Ramos (cell line): ENCODE measurements around the gene WNT7B.

Source experiments
- in situ Hi-C: fragments of 300-500 bp; cut with MboI; formaldehyde crosslinking; loops from one replicate; pipeline ENCODE4 v1.14.3; 2022; ENCODE audit warnings: low sequenced_read_pairs; ENCODE audit not compliant: unreplicated experiment

WNT7B gene

DNA sequence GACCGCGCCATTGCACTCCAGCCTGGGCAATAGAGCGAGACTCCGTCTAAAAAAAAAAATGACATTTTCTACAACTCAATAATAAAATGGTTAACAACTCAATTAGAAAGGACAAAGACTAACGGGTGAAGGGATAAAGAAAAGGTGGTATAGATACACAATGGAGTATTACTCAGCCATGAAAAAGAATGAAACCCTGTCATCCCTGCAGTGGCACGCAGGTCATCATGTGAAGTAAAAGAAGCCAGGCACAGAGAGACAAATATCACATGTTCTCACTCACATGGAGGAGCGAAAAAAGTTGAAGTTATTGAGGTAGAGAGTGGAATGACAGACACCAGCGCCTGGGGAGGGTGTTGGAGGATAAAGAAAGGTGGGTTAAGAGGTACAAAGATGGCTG lies 39.0 kb downstream of the WNT7B start:
- in situ Hi-C loops, result no loop called here

- in situ Hi-C loops, result no loop called here
Measured at GRCh38 chr22:45935573-45935972, 41.4 kb downstream of the WNT7B start.

- in situ Hi-C loops, result no loop called here
Measured at GRCh38 chr22:45934659-45935341, 42.2 kb downstream of the WNT7B start.

DNA sequence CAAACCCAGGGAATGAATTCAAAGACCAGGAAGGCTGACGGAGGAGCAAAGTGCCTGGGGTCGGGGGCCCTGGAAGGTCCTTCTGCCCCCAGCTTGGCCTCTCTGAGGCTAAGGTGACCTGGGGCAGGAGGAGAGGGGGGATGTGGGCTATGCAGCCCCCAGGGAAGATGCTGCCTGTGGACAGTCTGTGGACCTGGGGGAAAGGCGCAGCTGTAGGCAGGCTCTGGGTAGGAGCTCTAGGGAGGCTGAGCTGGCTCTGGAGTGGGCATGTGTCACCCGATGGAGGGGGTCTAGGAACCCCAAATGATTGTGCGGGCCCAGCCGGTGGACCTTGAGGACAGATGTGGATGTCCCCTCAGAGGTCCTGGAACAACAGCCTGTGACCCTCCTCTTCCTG lies 42.8 kb downstream of the WNT7B start:
- in situ Hi-C loops, result no loop called here

- in situ Hi-C loops, result no loop called here
Measured at GRCh38 chr22:45933506-45934167, 43.3 kb downstream of the WNT7B start.

DNA sequence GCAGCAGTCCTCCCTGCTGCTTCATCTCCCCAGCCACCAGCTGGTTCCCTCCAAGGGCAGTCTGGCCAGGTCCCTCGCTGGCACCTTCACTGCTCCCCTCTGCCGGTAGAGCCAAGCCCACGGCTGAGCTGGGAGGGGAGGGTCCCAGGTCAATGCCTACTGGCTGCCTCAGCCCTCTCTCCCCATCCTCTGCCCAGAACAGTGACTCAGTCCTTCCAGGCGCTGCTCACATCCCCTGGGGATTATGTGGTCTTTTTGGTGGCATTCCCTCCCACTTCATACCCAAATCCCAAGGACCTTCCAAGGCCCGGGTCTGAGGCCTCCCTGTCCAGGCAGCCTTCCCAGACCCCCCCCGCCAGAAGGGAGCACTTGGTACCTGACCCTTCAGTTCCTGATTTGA lies 44.9 kb downstream of the WNT7B start:
- in situ Hi-C loops, result no loop called here

GRCh38 chr22:45931042-45931441 lies 45.9 kb downstream of the WNT7B start:
- in situ Hi-C loops, result no loop called here

GRCh38 chr22:45930324-45930723 lies 46.6 kb downstream of the WNT7B start:
- in situ Hi-C loops, result no loop called here

- in situ Hi-C loops, result no loop called here
Measured at GRCh38 chr22:45929649-45930048, 47.3 kb downstream of the WNT7B start.

DNA sequence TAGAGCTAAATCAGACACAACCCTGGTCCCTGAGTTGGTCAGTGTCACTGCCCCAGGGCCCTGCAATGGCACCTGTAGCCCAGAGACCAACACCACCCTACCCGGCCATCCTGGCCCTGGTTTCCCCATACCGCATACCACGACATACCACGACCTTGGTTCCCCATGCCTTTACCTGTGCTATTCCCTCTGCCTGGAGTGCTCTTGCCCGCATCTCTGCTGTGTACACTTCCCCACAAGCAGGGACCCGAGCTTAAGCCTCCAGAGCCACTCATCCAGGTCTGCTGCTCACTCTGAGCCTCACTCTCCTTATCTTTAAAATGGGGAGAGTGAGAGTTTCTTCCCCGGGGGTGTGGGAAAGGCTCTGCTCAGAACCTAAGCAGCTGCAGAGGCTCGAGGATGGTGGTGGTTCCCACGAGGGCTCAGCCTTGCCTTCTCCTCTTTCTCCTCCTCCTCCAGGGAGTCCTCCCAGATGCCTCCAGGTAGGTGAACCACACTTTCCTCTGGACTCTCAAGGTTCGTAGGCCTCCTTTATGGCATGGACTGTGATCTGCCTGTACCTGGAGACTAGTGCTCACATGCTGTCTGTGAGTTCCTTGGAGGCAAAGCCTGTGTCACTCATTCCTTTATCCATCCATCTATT lies 48.1 kb downstream of the WNT7B start:
- in situ Hi-C loops, result no loop called here

GRCh38 chr22:45927059-45927458 lies 49.9 kb downstream of the WNT7B start:
- in situ Hi-C loops, result no loop called here

DNA sequence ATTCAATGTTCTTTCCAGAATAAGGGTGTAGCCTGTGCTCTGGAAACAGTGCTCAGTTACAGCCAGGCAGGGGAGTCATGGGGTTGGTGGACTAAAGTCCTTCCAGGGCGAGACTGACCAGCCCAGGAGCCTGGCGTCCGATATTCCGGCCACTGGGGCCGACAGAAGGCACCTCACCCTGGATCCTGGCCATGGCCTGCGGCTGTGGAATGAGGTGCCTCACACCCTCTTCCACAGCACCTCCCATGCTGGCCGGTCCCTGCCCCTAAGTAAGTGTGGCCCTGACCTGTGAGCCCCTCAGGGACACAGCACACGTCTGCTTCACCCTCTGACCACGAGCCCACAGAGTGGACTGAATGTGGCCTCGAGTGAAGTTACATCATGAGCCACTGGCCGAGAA lies 50.5 kb downstream of the WNT7B start:
- in situ Hi-C loops, result no loop called here

DNA sequence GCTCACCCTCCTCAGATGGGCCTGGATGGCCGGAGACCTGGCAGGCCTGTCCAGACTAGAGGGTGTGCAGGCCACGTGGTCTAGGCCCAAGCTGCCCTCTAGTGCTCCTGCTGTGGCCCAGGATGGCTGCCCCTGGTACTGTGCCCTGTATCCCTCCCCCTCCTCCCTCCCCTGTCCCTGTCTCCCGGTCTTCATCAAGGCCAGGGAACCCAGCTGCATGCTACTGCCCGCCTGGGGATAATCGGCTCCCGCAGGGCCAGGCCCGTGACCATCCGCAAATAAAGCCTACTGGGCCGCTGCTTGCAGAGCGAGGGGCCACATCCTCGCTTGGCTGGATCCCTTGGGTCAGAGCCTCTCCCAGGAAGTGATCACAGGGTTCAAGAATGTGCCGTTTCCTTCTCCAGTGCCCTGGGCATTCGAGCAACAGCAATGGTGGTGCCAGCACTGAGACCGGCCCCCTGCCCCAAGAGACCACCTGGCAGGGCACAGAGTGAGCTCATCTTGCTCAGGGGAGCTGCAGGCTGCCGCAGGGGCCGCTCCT lies 51.1 kb downstream of the WNT7B start:
- in situ Hi-C loops, result no loop called here

- in situ Hi-C loops, result no loop called here
Measured at GRCh38 chr22:45923835-45924234, 53.1 kb downstream of the WNT7B start.

DNA sequence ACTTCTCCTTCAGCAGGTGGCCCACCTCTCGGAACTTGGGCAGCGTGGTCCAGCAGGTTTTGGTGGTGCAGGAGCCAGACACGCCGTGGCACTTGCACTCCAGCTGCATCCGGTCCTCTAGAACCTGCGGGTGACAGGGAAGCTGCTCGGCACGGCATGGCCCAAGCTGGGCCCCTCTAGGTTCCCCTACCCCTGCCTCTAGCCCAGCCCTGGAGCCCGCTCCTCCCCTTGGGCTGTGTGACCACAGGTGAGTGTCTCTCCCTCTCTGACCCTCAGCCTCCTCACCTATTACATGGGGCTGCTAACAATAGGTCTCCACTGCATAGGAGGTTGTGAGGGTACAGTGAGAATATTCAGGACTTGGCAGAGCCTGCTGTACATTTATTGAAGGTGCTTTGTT lies 53.8 kb downstream of the WNT7B start:
- in situ Hi-C loops, result no loop called here

GRCh38 chr22:45922661-45923060 lies 54.3 kb downstream of the WNT7B start:
- in situ Hi-C loops, result no loop called here

GRCh38 chr22:45922256-45922655 lies 54.7 kb downstream of the WNT7B start:
- in situ Hi-C loops, result no loop called here

DNA sequence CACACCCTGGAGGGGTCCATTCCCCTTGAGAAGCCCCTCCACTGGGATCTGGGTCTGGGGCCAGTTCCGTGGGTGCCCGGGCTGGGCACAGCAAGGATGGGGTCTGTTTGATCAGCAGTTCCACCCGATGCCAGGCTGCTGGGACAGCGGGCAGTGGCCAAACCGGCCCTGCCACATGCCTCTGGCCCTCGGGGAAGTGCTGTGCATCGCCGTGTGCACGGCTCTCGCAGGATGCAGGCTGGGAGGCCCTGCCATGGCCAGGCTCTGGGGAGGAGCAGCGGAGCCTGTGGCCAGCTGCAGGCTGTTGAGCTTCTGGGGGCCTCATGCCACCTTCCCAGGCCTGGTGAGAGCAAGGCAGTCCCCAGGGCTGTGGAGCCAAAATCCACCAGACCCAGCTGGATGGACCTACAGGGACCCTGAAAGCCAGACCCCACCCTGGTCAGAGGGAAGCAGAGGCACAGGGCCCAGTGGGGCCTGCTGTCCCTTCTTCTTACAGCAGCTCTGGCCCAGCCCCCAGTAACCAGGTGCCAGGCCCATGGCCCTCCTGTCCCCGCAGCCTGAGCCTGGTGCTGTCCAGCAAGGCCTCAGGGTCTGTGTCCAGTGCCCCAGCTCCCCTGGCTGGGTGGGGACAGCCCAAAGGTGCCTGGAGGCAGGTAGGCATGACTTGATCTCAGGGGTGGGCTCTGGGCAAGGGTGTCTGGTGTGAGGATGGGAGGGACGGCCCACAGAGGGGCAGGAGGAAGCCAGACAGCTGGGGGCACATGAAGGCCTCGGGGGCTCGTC lies 57.3 kb downstream of the WNT7B start:
- in situ Hi-C loops, result no loop called here

DNA sequence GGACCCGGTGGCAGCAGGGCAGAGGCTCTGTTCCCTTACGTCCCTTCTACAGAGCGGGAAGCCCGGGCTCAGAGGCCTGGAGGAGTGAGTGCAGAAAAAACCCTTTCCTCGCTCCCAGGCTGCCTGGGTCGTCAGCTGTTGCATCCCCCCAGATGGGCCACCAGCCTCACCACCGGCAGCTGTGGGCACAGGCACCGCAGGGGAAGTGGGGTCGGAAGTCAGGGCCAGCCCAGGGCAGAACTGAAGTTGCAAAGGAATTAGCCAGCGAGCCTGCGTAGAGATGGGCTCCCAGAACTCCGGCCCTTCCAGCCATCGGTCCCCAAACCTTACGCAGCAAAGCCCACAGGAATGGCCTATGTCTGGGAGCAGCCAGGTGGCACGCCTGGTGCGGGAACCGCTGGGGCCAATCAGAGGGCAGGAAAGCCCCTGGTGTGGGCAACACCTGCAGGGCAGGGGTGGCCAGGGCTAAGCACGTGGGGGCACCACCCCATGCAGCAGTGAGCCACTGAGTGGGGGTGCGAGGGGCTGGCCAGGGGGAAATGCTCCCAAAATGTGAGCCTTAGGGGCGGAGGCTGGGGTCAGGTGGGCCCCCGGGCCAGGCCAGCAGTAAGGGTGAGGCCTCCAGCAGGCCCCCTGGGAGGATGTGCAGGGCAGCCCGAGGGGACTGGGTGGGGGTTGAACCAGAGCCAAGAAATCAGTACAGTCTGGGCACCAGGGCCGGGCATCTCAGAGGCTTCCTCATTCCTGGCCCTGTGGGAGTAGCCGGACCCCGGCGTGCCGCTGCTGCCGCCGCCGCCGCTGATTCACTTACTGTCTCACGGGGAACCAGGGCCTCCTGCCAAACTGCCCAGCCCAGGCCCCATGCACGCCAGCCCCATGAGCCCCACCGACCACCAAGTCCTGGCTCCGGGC lies 58.2 kb downstream of the WNT7B start:
- in situ Hi-C loops, result no loop called here
